K562 (cell line): ENCODE results near the gene C1orf167. TPM values are rescaled to one million over a fixed set of nuclear protein-coding genes. Genes with fewer than 3 reads are reported as not detected.

ENCODE experiments used
- ATAC-seq: fragments of 200-7000 bp; cut with Tn5 transposase; 3 replicates; pipeline ENCODE4 v1.9.1; 2020; ENCODE audit warnings: moderate library complexity
- BruUV-seq: library from RNA; stranded (reverse); fragments of 400-500 nt; replicated peaks from 2 replicates; lab custom pipeline; 2021; lab: Mats Ljungman, UMichigan
- CTCF ChIA-PET: fragments of 300-600 bp; formaldehyde crosslinking; extraction: SDS; loops from one replicate; lab custom pipeline; 2021; ENCODE audit warnings: low intra/inter-chr PET ratio; lab: Yijun Ruan, JAX
- POLR2A ChIA-PET: fragments of 300-600, 350-650 bp; sonication (Branson Sonifier 250); formaldehyde crosslinking; extraction: SDS; loops from one replicate; lab custom pipeline; 2021; ENCODE audit warnings: antibody characterized with exemption, inconsistent platforms; lab: Yijun Ruan, JAX
- DNase-seq, 4 experiments: peaks; one replicate each; pipeline versions ENCODE4 v3.0.0 to v3.0.0-alpha.2; 2011 to 2018; ENCODE audit warnings: low spot score in 3 of 4, mixed read lengths in 3 of 4; ENCODE audit errors: extremely low read depth in 1 of 4
- FAIRE-seq: peaks from 2 replicates; lab custom pipeline; 2011; peaks lifted over from hg19 to GRCh38; lab: Jason Lieb, UNC
- H2AFZ ChIP-seq: 2 replicates; pipeline ENCODE4 v1.6.0; 2011; ENCODE audit warnings: low read depth, low read length, control low read depth, inconsistent platforms
- H3K27ac ChIP-seq: fragments of 200-600 bp; 3 replicates; pipeline ENCODE4 v1.8.0; 2011; ENCODE audit warnings: low read depth, mild to moderate bottlenecking, control low read depth, inconsistent platforms, low read length, moderate library complexity, mixed read lengths; ENCODE audit errors: extremely low read depth
- H3K27me3 ChIP-seq, 2 experiments: fragments of 300-600 bp in 1 of 2; 2 replicates in 1 of 2; 3 replicates in 1 of 2; pipeline versions ENCODE4 v1.6.0 to v1.8.0; 2011; ENCODE audit warnings: inconsistent platforms in 2 of 2, low read length in 2 of 2, mild to moderate bottlenecking in 1 of 2, mixed read lengths in 1 of 2, moderate library complexity in 1 of 2; ENCODE audit not compliant: control insufficient read depth in 2 of 2, insufficient read depth in 2 of 2
- H3K36me3 ChIP-seq: fragments of 300-600 bp; 3 replicates; pipeline ENCODE4 v1.8.0; 2011; ENCODE audit warnings: mild to moderate bottlenecking, low read length, inconsistent platforms; ENCODE audit not compliant: control insufficient read depth, insufficient read depth
- H3K4me1 ChIP-seq, 2 experiments: fragments of 200-600 bp in 1 of 2; replicated peaks in 1 of 2; 2 replicates in 1 of 2; 3 replicates in 1 of 2; pipeline versions ENCODE4 v1.5.1 to v1.8.0; 2011; ENCODE audit warnings: inconsistent platforms in 2 of 2, low read length in 2 of 2, mild to moderate bottlenecking in 1 of 2, mixed read lengths in 1 of 2, moderate library complexity in 1 of 2; ENCODE audit not compliant: control insufficient read depth in 2 of 2, insufficient read depth in 2 of 2
- H3K4me2 ChIP-seq: 2 replicates; pipeline ENCODE4 v1.6.1; 2011; ENCODE audit warnings: low read length, control low read depth, inconsistent platforms, mixed read lengths; ENCODE audit not compliant: insufficient read depth
- H3K4me3 ChIP-seq: fragments of 200-600 bp; sonication (generic), shearing (Covaris generic); 2 replicates; pipeline ENCODE4 v1.5.1; 2016; ENCODE audit warnings: control low read depth, inconsistent platforms
- H3K79me2 ChIP-seq: fragments of 200-600 bp; 3 replicates; pipeline ENCODE4 v1.8.0; 2011; ENCODE audit warnings: low read length, inconsistent platforms; ENCODE audit not compliant: control insufficient read depth, insufficient read depth
- H3K9ac ChIP-seq, 2 experiments: 2 replicates each; pipeline versions ENCODE4 v1.6.0 to v1.6.1; 2011; ENCODE audit warnings: low read depth in 2 of 2, low read length in 2 of 2, control low read depth in 1 of 2, inconsistent platforms in 1 of 2, mild to moderate bottlenecking in 1 of 2, mixed read lengths in 1 of 2; ENCODE audit not compliant: insufficient read depth in 1 of 2
- H3K9me1 ChIP-seq: one replicate; pipeline ENCODE4 v1.6.0; 2011; ENCODE audit warnings: inconsistent platforms, mild to moderate bottlenecking, low read length, moderate library complexity; ENCODE audit not compliant: control insufficient read depth, insufficient read depth
- H3K9me3 ChIP-seq: replicated peaks from 2 replicates; pipeline ENCODE4 v1.5.1; 2011; ENCODE audit warnings: low read depth, low read length, inconsistent platforms; ENCODE audit not compliant: control insufficient read depth, insufficient read depth
- H4K20me1 ChIP-seq: replicated peaks from 2 replicates; pipeline ENCODE4 v1.6.1; 2011; ENCODE audit warnings: low read length, inconsistent platforms, mixed read lengths; ENCODE audit not compliant: control insufficient read depth, insufficient read depth
- NFYB ChIP-seq: IDR thresholded peaks from 2 replicates; pipeline ENCODE4 v1.6.1; 2011; ENCODE audit warnings: mild to moderate bottlenecking, moderate library complexity; ENCODE audit not compliant: insufficient read length; ENCODE audit errors: extremely low read depth
- NR2C2 ChIP-seq, 2 experiments: fragments of 200-800 bp in 1 of 2; sonication (Bioruptor generic) in 1 of 2; sonication (generic) in 1 of 2; formaldehyde crosslinking in 1 of 2; IDR thresholded peaks; 2 replicates each; pipeline versions ENCODE4 v1.6.1 to v1.8.0; 2016 to 2022; ENCODE audit warnings: mild to moderate bottlenecking in 1 of 2, missing compliant biosample characterization in 1 of 2, missing genetic modification characterization in 1 of 2, missing genetic modification reagents in 1 of 2
- POLR2A ChIP-seq: fragments of 450-650 bp; conservative IDR thresholded peaks from 2 replicates; pipeline ENCODE4 v1.6.1; 2016
- POLR2B ChIP-seq: fragments of 450-650 bp; IDR thresholded peaks from 2 replicates; pipeline ENCODE4 v1.6.1; 2018; ENCODE audit warnings: low read depth; ENCODE audit not compliant: partially characterized antibody
- RBFOX2 ChIP-seq: fragments of 200-400 bp; formaldehyde crosslinking; IDR thresholded peaks from 2 replicates; pipeline ENCODE4 v1.6.1; 2017; ENCODE audit warnings: low read depth, mild to moderate bottlenecking, low read length, moderate library complexity
- RBM22 ChIP-seq: fragments of 200-400 bp; formaldehyde crosslinking; IDR thresholded peaks from 2 replicates; pipeline ENCODE4 v1.6.1; 2018; ENCODE audit warnings: low read length, low read depth; ENCODE audit not compliant: poor library complexity, severe bottlenecking
- REST ChIP-seq, 2 experiments: fragments of 450-650 bp; formaldehyde crosslinking in 1 of 2; IDR thresholded peaks; 2 replicates each; pipeline versions ENCODE4 v1.4.0 to v1.6.1; 2014 to 2020; ENCODE audit warnings: mild to moderate bottlenecking in 2 of 2, borderline replicate concordance in 1 of 2, low read depth in 1 of 2
- SUPT5H ChIP-seq: fragments of 450-650 bp; IDR thresholded peaks from 2 replicates; pipeline ENCODE4 v1.6.1; 2016
- TCF15 ChIP-seq: fragments of 250-450 bp; sonication (Bioruptor Pico); IDR thresholded peaks from 2 replicates; pipeline ENCODE4 v1.8.0; 2022; ENCODE audit warnings: moderate library complexity, mild to moderate bottlenecking, inconsistent platforms
- ZBTB7A ChIP-seq: IDR thresholded peaks from 2 replicates; pipeline ENCODE4 v1.6.1; 2011; ENCODE audit warnings: low read depth, mild to moderate bottlenecking, low read length, moderate library complexity, borderline replicate concordance; ENCODE audit not compliant: control insufficient read depth
- ZNF12 ChIP-seq: sonication (generic); formaldehyde crosslinking; IDR thresholded peaks from 2 replicates; pipeline ENCODE4 v1.4.0; 2020; ENCODE audit warnings: mild to moderate bottlenecking, missing genetic modification reagents
- ZNF79 ChIP-seq: fragments of 250-450 bp; sonication (Bioruptor Pico); IDR thresholded peaks from 2 replicates; pipeline ENCODE4 v1.4.0; 2020; ENCODE audit warnings: low read depth, mild to moderate bottlenecking, moderate library complexity
- WGBS: fragments of 100-300 bp; shearing (Covaris generic); methylation state at CpG from one replicate; pipeline ENCODE4 v1.1.6; 2016; ENCODE audit warnings: low coverage, mixed read lengths; ENCODE audit not compliant: insufficient coverage; ENCODE audit errors: missing lambda C conversion rate; 5-methylcytosine and 5-hydroxymethylcytosine counted together
- in situ Hi-C: fragments of 300-500 bp; cut with MboI; formaldehyde crosslinking; loops from 4 replicates; pipeline ENCODE4 v1.15.0; 2018; ENCODE audit warnings: inconsistent platforms, mixed read lengths
- intact Hi-C: fragments of 100-400 bp; cut with micrococcal nuclease; formaldehyde crosslinking; loops from 2 replicates; pipeline ENCODE4 v1.14.2; 2022
- polyA plus RNA-seq, 8 experiments: library from polyadenylated mRNA; depleted of rRNA in 4 of 8; stranded (reverse) in 5 of 8; unstranded in 3 of 8; fragments of >200 nt; fragmentation: Nextera tagmentation in 2 of 8; fragmentation: Illumina TruSeq in 1 of 8; extraction: Ambion mirVana in 2 of 8; extraction: Trizol in 1 of 8; gene quantifications; 2 replicates each; pipeline versions ENCODE4 v1.2.1 to v1.2.3, GENCODE V29; 2011 to 2014; ENCODE audit warnings: inconsistent platforms in 1 of 8, missing spikeins in 1 of 8
- total RNA-seq, 7 experiments: library from RNA; depleted of rRNA in 6 of 7; stranded (reverse); fragments of >200 nt in 6 of 7; fragmentation: Illumina TruSeq in 2 of 7; extraction: Trizol in 2 of 7; gene quantifications; 2 replicates each; pipeline versions ENCODE4 v1.2.1 to v1.2.3, GENCODE V29; 2011 to 2021; ENCODE audit warnings: low replicate concordance in 1 of 7

The C1orf167 gene
- total and polyA plus RNA-seq, 9 of the 15 experiments (the other 6 are each of a cell fraction or from before 2014, with no cell fraction given) = 0.22 to 0.86 (median 0.31) TPM; not detected in 2

- peak in 1 of 4 experiments; percentile 7 for DNase-seq
- H3K4me2 ChIP-seq = no peak overlapping the region
- WGBS = 90% methylated on average over 14 of the region's 14 CpGs
- no TSS peak for BruUV-seq
- ChIA-PET CTCF (no interaction called here), POLR2A (interaction anchor here (0.5 to 7.6 kb wide), 14 partner anchors 8 to 941 kb away, joined by 3 to 115 read pairs (median 4); partner anchors contain the start of genes C1orf167, CLCN6 and MTHFR)
- H3K27ac ChIP-seq = no peak overlapping the region
- H3K9ac ChIP-seq = peak overlapping the region in 1 of 2 experiments; percentile 85; a peak in 2 of 4 replicates
- H3K4me1 ChIP-seq = peaks cover 72 to 90% of the 10 kb centered on the region in 2 experiments
- H3K36me3 ChIP-seq = peaks cover 59% of the 10 kb centered on the region
- intact Hi-C loops (no loop called here), in situ Hi-C loops (no loop called here)
- ATAC-seq = no peak
- H3K27me3 ChIP-seq = no peaks in the 10 kb centered on the region
- no peaks in the 10 kb centered on the region for H3K9me1 ChIP-seq
- H3K9me3 ChIP-seq = no peaks in the 10 kb centered on the region
- FAIRE-seq = no peak
- no peak overlapping the region for H3K4me3 ChIP-seq
- peaks cover 9% of the 10 kb centered on the region; the same call in 2 of the 3 replicates for H3K79me2 ChIP-seq
- H2AFZ ChIP-seq = no peak overlapping the region
- no peaks in the 10 kb centered on the region for H4K20me1 ChIP-seq
- TF ChIP-seq ZBTB7A = peak; percentile 16; the same call in 1 of the 2 replicates
- TF ChIP-seq ZNF79 (CRISPR knock-in tag) = no peak
- peak; percentile 2 for TF ChIP-seq POLR2A
- peak; percentile 56; the same call in 1 of the 2 replicates for TF ChIP-seq RBFOX2
- TF ChIP-seq POLR2B = peak; percentile 28
- TF ChIP-seq SUPT5H = 0 out of 2 replicates have a peak, but pooled peaks have one; percentile 5
- TF ChIP-seq NFYB = no peak
- no peak for TF ChIP-seq ZNF12 (CRISPR knock-in tag)
- no peak for TF ChIP-seq NR2C2 (CRISPR knock-in tag; IDR thresholded peaks at IDR 0.05)
- TF ChIP-seq NR2C2 (tag; IDR thresholded peaks at IDR 0.05) = no peak
- no peak for TF ChIP-seq TCF15 (CRISPR knock-in tag)
- no peak for TF ChIP-seq REST (IDR thresholded peaks at IDR 0.05; ENCODE audit: borderline replicate concordance)
- no peak for TF ChIP-seq REST (CRISPR knock-in tag; IDR thresholded peaks at IDR 0.05; ENCODE audit: low read depth)
- TF ChIP-seq RBM22 = peak; percentile 79
Measured at GRCh38 chr1:11788549-11789053, 26.6 kb downstream of the C1orf167 start.
